Esophagus muscularis mucosa (tissue), 4 donors: ENCODE data around the gene ADGRG6.

Experiments
- EP300 ChIP-seq: sonication (generic); formaldehyde crosslinking; IDR thresholded peaks from one replicate; pipeline ENCODE4 v1.6.1; 2017; ENCODE audit warnings: antibody characterized with exemption
- POLR2A ChIP-seq: fragments of 450-650 bp; IDR thresholded peaks from one replicate; pipeline ENCODE4 v1.6.1; 2017; ENCODE audit warnings: antibody characterized with exemption, moderate library complexity, mild to moderate bottlenecking, low read depth
- POLR2AphosphoS5 ChIP-seq, 2 donors: sonication (generic); formaldehyde crosslinking; IDR thresholded peaks; one replicate each; pipeline ENCODE4 v1.6.1; 2017; ENCODE audit warnings: antibody characterized with exemption in 2 of 2
- TF ChIP-seq, protein P1 (sequence below), 3 experiments: fragments of 200-600 bp in 2 of 3; fragments of 450-650 bp in 1 of 3; sonication (generic) in 2 of 3; IDR thresholded peaks; one replicate each; pipeline ENCODE4 v1.5.1; 2017 to 2019; ENCODE audit warnings: antibody characterized with exemption in 3 of 3, mild to moderate bottlenecking in 2 of 3, moderate library complexity in 1 of 3

DNA sequence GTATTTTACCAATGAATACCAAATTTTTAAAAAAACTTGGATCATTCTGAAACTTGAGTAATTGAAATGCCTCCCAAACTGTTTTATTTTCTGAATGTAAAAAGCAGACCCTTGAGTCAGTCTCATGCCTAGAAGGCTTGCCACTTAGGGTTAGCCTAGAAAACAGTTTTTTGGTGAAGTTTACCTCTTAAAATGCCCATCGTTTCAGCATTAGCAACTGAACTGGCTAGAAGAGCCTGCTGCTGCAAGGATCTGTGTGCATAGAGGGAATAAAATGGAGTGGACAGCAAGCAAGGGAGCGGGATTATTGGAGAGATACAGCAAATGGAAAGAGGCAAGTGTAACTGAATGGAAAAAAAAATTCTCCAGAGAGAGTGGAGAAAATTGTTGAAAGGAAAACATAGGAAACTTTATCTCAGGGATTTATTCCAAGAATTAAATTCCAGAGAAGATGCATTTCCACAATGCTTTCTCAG, 40.1 kb downstream of the ADGRG6 start:
- TF ChIP-seq, protein P1, sequence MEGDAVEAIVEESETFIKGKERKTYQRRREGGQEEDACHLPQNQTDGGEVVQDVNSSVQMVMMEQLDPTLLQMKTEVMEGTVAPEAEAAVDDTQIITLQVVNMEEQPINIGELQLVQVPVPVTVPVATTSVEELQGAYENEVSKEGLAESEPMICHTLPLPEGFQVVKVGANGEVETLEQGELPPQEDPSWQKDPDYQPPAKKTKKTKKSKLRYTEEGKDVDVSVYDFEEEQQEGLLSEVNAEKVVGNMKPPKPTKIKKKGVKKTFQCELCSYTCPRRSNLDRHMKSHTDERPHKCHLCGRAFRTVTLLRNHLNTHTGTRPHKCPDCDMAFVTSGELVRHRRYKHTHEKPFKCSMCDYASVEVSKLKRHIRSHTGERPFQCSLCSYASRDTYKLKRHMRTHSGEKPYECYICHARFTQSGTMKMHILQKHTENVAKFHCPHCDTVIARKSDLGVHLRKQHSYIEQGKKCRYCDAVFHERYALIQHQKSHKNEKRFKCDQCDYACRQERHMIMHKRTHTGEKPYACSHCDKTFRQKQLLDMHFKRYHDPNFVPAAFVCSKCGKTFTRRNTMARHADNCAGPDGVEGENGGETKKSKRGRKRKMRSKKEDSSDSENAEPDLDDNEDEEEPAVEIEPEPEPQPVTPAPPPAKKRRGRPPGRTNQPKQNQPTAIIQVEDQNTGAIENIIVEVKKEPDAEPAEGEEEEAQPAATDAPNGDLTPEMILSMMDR (IDR thresholded peaks at IDR 0.05) = no peak
- TF ChIP-seq EP300 (no peak), POLR2AphosphoS5 (IDR thresholded peaks at IDR 0.05) (no peak), POLR2A (no peak)
